ENCODE results near the gene ZBTB32.
"Not testable (repeated sequence)": the region's sequence is repeated elsewhere in the genome, so short reads cannot be mapped to it uniquely, and the experiment has no call there.

The ZBTB32 gene, protein sequence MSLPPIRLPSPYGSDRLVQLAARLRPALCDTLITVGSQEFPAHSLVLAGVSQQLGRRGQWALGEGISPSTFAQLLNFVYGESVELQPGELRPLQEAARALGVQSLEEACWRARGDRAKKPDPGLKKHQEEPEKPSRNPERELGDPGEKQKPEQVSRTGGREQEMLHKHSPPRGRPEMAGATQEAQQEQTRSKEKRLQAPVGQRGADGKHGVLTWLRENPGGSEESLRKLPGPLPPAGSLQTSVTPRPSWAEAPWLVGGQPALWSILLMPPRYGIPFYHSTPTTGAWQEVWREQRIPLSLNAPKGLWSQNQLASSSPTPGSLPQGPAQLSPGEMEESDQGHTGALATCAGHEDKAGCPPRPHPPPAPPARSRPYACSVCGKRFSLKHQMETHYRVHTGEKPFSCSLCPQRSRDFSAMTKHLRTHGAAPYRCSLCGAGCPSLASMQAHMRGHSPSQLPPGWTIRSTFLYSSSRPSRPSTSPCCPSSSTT

DNA sequence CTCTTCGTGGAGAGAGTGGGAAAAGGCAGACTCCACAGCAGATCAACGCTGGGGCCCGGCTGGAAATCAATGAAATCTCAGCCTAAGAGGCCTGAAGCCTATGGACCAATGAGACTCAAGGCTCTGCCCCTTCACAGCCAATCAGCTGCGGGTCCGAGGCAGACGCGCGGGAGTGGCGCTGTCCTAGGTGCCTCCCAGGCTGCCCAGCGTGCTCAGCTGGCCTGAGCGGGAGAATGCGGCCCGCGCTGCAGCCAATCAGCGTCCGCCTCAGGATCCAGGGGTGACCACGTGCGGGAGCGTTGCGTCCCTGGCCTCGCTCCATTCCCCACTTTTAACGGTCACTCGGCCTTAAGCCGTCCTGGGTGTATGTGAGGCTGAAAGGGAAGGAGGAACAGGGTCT, at the start of gene ZBTB32:
Gene ZBTB32 (plus strand): TSS at position 341 of the 400 bp plus-strand sequence. CDS start 10,069 bp downstream, outside the sequence.
- no peaks in the 10 kb centered on the region for H3K4me1 ChIP-seq (ENCODE audit: control insufficient read depth, insufficient read depth, low read length)
- H3K4me3 ChIP-seq (ENCODE audit: low read depth, low read length): no peak within 1 kb of the TSS
- H3K27me3 ChIP-seq (ENCODE audit: control insufficient read depth, insufficient read depth, low read length): peaks cover 25% of the 10 kb centered on the region
- no peaks in the 10 kb centered on the region for H3K36me3 ChIP-seq (ENCODE audit: control insufficient read depth, insufficient read depth, low read length)
- H3K9me3 ChIP-seq (ENCODE audit: control insufficient read depth, insufficient read depth, low read length): no peaks in the 10 kb centered on the region
- H3K9ac ChIP-seq (ENCODE audit: low read depth, low read length): no peak within 1 kb of the TSS

DNA sequence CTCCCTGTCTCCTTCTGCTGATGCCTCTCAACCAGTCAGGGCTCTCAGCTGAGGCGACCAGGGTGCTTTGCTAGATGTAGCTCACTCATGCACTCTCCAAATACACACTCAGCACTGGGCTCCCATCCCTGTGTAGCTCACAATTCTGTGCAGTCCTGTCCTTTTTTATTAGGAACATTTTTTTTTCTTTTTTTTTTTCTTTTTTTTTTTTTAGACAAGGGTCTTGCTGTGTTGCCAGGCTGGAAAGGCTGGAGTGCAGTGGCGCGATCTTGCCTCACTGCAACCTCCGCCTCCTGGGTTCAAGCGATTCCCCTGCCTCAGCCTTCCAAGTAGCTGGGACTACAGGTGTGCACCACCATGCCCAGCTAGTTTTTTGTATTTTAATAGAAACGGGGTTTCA, 49.5 kb upstream of the ZBTB32 start:
- not testable (repeated sequence) for H3K9me3 ChIP-seq (ENCODE audit: control insufficient read depth, insufficient read depth, low read length); H3K4me3 ChIP-seq (ENCODE audit: low read depth, low read length); H3K4me1 ChIP-seq (ENCODE audit: control insufficient read depth, insufficient read depth, low read length); H3K27me3 ChIP-seq (ENCODE audit: control insufficient read depth, insufficient read depth, low read length); H3K9ac ChIP-seq (ENCODE audit: low read depth, low read length)
- peaks cover 36% of the 10 kb centered on the region for H3K36me3 ChIP-seq (ENCODE audit: control insufficient read depth, insufficient read depth, low read length)

DNA sequence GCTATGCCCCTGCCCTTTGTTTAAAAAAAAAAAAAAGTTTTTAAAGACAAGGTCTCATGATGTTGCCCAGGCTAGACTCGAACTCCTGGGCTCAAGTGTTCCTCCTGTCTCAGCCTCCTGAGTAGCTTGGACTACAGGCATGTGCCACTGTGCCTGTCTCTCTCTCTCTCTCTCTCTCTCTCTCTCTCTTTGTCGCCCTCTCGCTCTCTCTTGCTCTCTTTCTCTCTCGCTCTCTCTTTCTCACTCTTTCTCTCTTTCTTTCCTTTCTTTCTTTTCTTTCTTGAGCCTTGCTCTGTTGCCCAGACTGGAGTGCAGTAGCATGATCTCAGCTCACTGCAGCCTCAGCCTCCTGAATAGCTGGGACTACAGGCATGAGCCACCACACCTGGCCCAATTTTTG, 48.8 kb upstream of the ZBTB32 start:
- Histone ChIP-seq H3K36me3 (ENCODE audit: control insufficient read depth, insufficient read depth, low read length) (peaks cover 36% of the 10 kb centered on the region), H3K4me1 (ENCODE audit: control insufficient read depth, insufficient read depth, low read length) (no peaks in the 10 kb centered on the region), H3K4me3 (ENCODE audit: low read depth, low read length) (no peak overlapping the region), H3K27me3 (ENCODE audit: control insufficient read depth, insufficient read depth, low read length) (no peaks in the 10 kb centered on the region), H3K9ac (ENCODE audit: low read depth, low read length) (no peak overlapping the region), H3K9me3 (ENCODE audit: control insufficient read depth, insufficient read depth, low read length) (no peaks in the 10 kb centered on the region)

DNA sequence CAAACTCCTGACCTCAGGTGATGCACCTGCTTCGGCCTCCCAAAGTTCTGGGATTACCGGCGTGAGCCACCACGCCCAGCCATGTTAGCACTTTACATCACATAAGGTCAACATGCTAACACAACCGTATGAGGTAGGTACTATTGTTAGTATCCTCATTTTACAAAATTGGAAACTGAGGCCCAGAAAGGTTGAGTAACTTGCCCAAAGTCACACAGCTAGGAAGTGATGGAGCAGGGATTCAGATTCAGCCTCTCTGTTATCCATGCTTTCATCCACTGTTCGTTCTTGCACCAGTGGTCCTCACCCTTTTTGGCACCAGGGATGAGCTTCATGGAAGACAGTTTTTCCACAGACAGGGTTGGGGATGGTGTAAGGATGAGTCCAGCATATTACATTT, 47.7 kb upstream of the ZBTB32 start:
- no peak overlapping the region for H3K9ac ChIP-seq (ENCODE audit: low read depth, low read length)
- no peaks in the 10 kb centered on the region for H3K4me1 ChIP-seq (ENCODE audit: control insufficient read depth, insufficient read depth, low read length)
- H3K9me3 ChIP-seq (ENCODE audit: control insufficient read depth, insufficient read depth, low read length): no peaks in the 10 kb centered on the region
- no peak overlapping the region for H3K4me3 ChIP-seq (ENCODE audit: low read depth, low read length)
- H3K36me3 ChIP-seq (ENCODE audit: control insufficient read depth, insufficient read depth, low read length): peaks cover 31% of the 10 kb centered on the region
- H3K27me3 ChIP-seq (ENCODE audit: control insufficient read depth, insufficient read depth, low read length): no peaks in the 10 kb centered on the region

DNA sequence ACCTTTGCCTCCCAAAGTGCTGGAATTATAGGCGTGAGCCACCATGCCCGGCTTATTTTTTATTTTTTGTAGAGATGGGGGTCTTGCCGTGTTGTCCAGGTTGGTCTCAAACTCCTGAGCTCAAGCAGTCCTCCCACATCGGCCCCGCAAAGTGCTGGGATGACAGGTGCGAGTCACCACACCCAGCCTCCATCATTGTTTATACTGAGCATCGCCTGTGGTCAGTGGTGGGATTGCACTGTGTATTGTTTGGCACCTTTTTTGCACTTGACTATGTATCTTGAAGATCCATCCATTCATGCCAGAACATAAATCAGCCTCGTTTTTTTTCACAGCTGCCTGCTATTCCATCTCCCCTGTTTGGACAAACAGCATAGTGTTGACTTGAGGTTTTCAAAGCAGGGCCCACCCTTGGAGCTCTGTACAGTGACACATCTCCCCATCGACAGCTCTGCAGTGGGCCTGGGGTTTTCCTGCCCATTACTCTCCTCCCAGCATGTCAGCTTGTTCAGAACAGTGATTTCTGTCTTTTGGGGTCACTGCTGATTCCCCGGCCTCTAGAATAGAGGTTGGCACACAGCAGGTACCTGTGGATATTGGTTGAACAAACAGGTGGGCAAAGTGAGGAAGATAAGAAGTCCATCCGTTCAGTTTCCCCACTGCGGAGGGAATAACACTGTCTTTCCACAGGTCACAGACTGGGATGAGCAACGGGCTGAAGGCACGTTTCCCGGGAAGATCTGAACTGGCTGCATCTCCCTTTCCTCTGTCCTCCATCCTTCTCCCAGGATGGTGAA, 46.3 kb upstream of the ZBTB32 start:
- H3K9ac ChIP-seq (ENCODE audit: low read depth, low read length): no peak overlapping the region
- no peak overlapping the region for H3K4me3 ChIP-seq (ENCODE audit: low read depth, low read length)
- H3K36me3 ChIP-seq (ENCODE audit: control insufficient read depth, insufficient read depth, low read length): peaks cover 27% of the 10 kb centered on the region
- H3K4me1 ChIP-seq (ENCODE audit: control insufficient read depth, insufficient read depth, low read length): no peaks in the 10 kb centered on the region
- no peaks in the 10 kb centered on the region for H3K9me3 ChIP-seq (ENCODE audit: control insufficient read depth, insufficient read depth, low read length)
- H3K27me3 ChIP-seq (ENCODE audit: control insufficient read depth, insufficient read depth, low read length): no peaks in the 10 kb centered on the region

DNA sequence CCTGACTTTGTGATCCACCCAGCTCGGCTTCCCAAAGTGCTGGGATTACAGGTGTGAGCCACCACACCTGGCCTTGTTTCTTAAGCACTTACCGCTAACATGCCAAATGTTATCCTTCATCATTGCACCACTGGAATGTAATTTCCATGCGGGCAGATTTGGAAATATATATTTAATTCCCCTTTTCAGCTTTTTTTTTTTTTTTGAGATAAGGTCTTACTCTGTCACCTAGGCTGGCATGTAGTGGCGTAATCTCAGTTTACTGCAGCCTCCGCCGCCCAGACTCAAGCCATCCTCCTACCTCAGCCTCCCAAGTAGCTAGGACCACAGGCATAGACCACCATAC, 42.4 kb upstream of the ZBTB32 start:
- no peak overlapping the region for H3K9ac ChIP-seq (ENCODE audit: low read depth, low read length)
- H3K9me3 ChIP-seq (ENCODE audit: control insufficient read depth, insufficient read depth, low read length): no peaks in the 10 kb centered on the region
- no peaks in the 10 kb centered on the region for H3K4me1 ChIP-seq (ENCODE audit: control insufficient read depth, insufficient read depth, low read length)
- no peak overlapping the region for H3K4me3 ChIP-seq (ENCODE audit: low read depth, low read length)
- no peaks in the 10 kb centered on the region for H3K27me3 ChIP-seq (ENCODE audit: control insufficient read depth, insufficient read depth, low read length)
- H3K36me3 ChIP-seq (ENCODE audit: control insufficient read depth, insufficient read depth, low read length): peaks cover 6% of the 10 kb centered on the region

DNA sequence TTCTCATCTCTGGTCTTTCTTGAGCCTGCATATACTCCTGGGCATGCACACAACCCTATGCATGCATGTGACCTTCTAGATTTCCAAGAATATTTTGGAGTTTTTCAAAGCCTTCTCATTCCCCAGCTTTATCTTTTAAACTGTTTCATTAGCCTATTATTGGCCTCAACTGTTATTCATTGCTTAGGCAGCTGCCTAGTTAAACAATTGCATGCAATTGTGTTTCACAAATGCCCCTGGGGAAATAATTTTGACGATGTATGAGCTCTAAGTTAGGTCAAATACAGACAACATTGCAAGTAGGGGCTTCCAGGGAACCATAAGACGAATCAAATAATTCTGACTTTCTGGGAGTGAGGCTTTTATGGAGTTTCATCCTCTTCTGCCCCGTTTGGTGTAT, 40.4 kb upstream of the ZBTB32 start:
- no peak overlapping the region for H3K9ac ChIP-seq (ENCODE audit: low read depth, low read length)
- no peaks in the 10 kb centered on the region for H3K36me3 ChIP-seq (ENCODE audit: control insufficient read depth, insufficient read depth, low read length)
- H3K4me3 ChIP-seq (ENCODE audit: low read depth, low read length): no peak overlapping the region
- no peaks in the 10 kb centered on the region for H3K4me1 ChIP-seq (ENCODE audit: control insufficient read depth, insufficient read depth, low read length)
- no peaks in the 10 kb centered on the region for H3K9me3 ChIP-seq (ENCODE audit: control insufficient read depth, insufficient read depth, low read length)
- peaks cover 2% of the 10 kb centered on the region for H3K27me3 ChIP-seq (ENCODE audit: control insufficient read depth, insufficient read depth, low read length)

DNA sequence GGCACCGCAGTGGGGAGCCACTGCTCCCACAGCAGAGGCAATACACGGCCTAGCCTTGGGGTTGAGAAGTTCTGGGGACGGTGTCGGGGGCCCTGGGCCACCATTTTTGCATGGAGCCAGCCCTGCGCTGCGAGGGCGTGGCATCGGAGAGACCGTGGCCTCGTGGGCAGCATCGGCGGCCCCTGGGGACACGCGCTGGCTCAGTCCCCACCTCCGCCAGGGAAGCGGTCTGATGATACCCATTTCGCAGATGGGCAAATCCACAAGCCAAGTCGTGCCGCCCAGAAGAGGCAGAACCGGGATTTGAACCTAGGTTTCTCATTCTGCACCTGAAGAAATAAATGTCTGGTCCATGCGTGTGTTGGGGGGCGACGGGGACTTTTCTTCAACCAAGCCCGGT, 39.2 kb upstream of the ZBTB32 start:
- H3K4me1 ChIP-seq (ENCODE audit: control insufficient read depth, insufficient read depth, low read length): no peaks in the 10 kb centered on the region
- H3K27me3 ChIP-seq (ENCODE audit: control insufficient read depth, insufficient read depth, low read length): peaks cover 9% of the 10 kb centered on the region
- H3K9me3 ChIP-seq (ENCODE audit: control insufficient read depth, insufficient read depth, low read length): no peaks in the 10 kb centered on the region
- H3K9ac ChIP-seq (ENCODE audit: low read depth, low read length): no peak overlapping the region
- H3K4me3 ChIP-seq (ENCODE audit: low read depth, low read length): no peak overlapping the region
- H3K36me3 ChIP-seq (ENCODE audit: control insufficient read depth, insufficient read depth, low read length): no peaks in the 10 kb centered on the region

DNA sequence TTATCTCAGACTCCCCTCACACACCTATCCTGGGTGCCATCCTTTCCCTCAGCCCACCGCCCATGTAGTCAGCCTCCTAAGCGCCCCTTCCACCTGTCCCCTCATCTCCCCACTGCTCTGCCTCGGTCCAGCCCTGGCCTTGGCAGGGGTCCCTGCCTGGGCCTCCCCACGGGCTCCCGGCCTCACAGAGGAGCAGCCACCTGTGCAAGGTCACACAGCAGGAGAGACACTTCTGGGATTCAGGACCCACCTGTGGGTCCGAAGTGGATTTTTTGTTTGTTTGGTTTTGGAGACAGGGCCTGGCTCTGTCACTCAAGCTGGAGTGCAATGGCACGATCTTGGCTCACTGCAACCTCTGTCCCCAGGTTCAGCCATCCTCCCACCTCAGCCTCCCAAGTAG, 38.8 kb upstream of the ZBTB32 start:
- no peak overlapping the region for H3K9ac ChIP-seq (ENCODE audit: low read depth, low read length)
- H3K4me1 ChIP-seq (ENCODE audit: control insufficient read depth, insufficient read depth, low read length): no peaks in the 10 kb centered on the region
- no peak overlapping the region for H3K4me3 ChIP-seq (ENCODE audit: low read depth, low read length)
- peaks cover 9% of the 10 kb centered on the region for H3K27me3 ChIP-seq (ENCODE audit: control insufficient read depth, insufficient read depth, low read length)
- H3K9me3 ChIP-seq (ENCODE audit: control insufficient read depth, insufficient read depth, low read length): no peaks in the 10 kb centered on the region
- H3K36me3 ChIP-seq (ENCODE audit: control insufficient read depth, insufficient read depth, low read length): no peaks in the 10 kb centered on the region

DNA sequence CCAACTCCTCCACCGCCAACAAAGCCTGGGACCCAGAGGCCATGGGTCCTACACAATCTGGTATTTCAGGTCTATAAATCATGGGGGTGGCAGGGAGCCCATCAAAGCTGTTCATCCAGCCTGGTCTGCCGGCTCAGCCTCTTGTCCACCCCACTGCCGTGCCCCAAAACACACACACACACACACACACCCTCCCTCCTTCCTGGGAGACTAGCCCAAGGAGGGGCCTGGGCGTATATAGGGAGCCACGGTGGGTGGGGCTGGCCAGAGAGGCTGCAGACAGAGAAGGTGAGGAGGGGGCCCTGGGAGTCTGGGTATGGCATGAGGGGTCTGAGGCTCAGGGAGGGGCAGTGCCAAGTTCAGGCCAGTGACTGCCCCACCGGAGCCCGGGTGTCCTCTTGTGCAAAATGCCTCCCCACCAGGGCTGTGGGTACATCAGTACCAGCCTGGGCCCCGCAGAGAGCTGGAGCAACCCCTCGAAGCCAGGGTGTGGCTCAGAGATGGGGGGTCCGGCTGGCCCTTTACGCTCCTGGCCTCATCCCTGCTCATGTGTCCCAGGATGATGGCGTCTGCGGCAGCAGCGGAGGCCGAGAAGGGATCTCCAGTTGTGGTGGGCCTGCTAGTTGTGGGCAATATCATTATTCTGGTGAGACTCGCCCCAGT, 38.0 kb upstream of the ZBTB32 start, which contains the start of gene UPK1A:
Gene UPK1A (plus strand): TSS at position 267 of the 663 bp plus-strand sequence. CDS start 296 bp downstream, at position 563.
- H3K4me1 ChIP-seq (ENCODE audit: control insufficient read depth, insufficient read depth, low read length): no peaks in the 10 kb centered on the region
- H3K27me3 ChIP-seq (ENCODE audit: control insufficient read depth, insufficient read depth, low read length): peaks cover 9% of the 10 kb centered on the region
- H3K36me3 ChIP-seq (ENCODE audit: control insufficient read depth, insufficient read depth, low read length): no peaks in the 10 kb centered on the region
- no peak within 1 kb of the TSS for H3K9ac ChIP-seq (ENCODE audit: low read depth, low read length)
- no peak within 1 kb of the TSS for H3K4me3 ChIP-seq (ENCODE audit: low read depth, low read length)
- no peaks in the 10 kb centered on the region for H3K9me3 ChIP-seq (ENCODE audit: control insufficient read depth, insufficient read depth, low read length)

DNA sequence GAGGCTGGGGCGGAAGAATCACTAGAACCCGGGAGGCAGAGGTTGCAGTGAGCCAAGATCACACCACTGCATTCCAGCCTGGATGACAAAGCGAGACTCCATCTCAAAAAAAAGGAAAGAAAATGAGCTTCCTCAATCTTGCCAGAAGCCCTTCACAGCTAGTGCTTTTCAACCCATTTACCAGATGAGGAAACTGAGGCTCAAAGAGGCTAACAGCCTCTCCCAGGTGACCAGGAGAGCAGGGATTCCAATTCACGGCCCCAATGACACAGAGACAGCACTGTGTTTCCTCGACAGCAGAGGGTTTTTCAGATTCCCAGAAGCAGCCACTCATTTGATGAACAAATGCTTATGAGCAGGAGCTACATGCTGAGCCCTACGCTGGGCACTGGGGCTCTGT, 34.8 kb upstream of the ZBTB32 start:
- Histone ChIP-seq H3K27me3 (ENCODE audit: control insufficient read depth, insufficient read depth, low read length) (peaks cover 13% of the 10 kb centered on the region), H3K9me3 (ENCODE audit: control insufficient read depth, insufficient read depth, low read length) (no peaks in the 10 kb centered on the region)

More for the DNA sequence above, 34.8 kb upstream of the ZBTB32 start:
- H3K4me1 ChIP-seq (ENCODE audit: control insufficient read depth, insufficient read depth, low read length): no peaks in the 10 kb centered on the region
- no peaks in the 10 kb centered on the region for H3K36me3 ChIP-seq (ENCODE audit: control insufficient read depth, insufficient read depth, low read length)
- no peak overlapping the region for H3K4me3 ChIP-seq (ENCODE audit: low read depth, low read length)
- H3K9ac ChIP-seq (ENCODE audit: low read depth, low read length): no peak overlapping the region
